Neural cell (in vitro differentiated cells): ENCODE measurements around the gene HIVEP1.

ENCODE experiments used
- CTCF ChIP-seq: fragments of 450-650 bp; IDR thresholded peaks from 2 replicates; pipeline ENCODE4 v1.5.1; 2014; ENCODE audit warnings: antibody characterized with exemption, mild to moderate bottlenecking, moderate library complexity; ENCODE audit not compliant: poor library complexity, severe bottlenecking
- EP300 ChIP-seq: fragments of 450-650 bp; conservative IDR thresholded peaks from 2 replicates; pipeline ENCODE4 v1.6.1; 2014; ENCODE audit warnings: antibody characterized with exemption, mild to moderate bottlenecking, moderate library complexity; ENCODE audit not compliant: poor library complexity, severe bottlenecking
- EZH2 ChIP-seq: fragments of 200-600, 300-800 bp; shearing (Covaris generic), sonication (generic); IDR thresholded peaks from 2 replicates; pipeline ENCODE4 v1.6.1; 2014; ENCODE audit warnings: antibody characterized with exemption, low read length, borderline replicate concordance, mild to moderate bottlenecking; ENCODE audit not compliant: insufficient read depth, poor library complexity, severe bottlenecking
- MXI1 ChIP-seq: fragments of 450-650 bp; conservative IDR thresholded peaks from 2 replicates; pipeline ENCODE4 v1.6.1; 2014; ENCODE audit warnings: antibody characterized with exemption, mild to moderate bottlenecking; ENCODE audit not compliant: poor library complexity, severe bottlenecking
- POLR2AphosphoS5 ChIP-seq: IDR thresholded peaks from 2 replicates; pipeline ENCODE4 v1.6.1; 2012
- RAD21 ChIP-seq: fragments of 450-650 bp; conservative IDR thresholded peaks from 2 replicates; pipeline ENCODE4 v1.6.1; 2014; ENCODE audit warnings: antibody characterized with exemption, mild to moderate bottlenecking, moderate library complexity
- REST ChIP-seq: IDR thresholded peaks from 2 replicates; pipeline ENCODE4 v1.6.1; 2012; ENCODE audit warnings: borderline replicate concordance
- SMC3 ChIP-seq: fragments of 450-650 bp; conservative IDR thresholded peaks from 2 replicates; pipeline ENCODE4 v1.6.1; 2014; ENCODE audit warnings: antibody characterized with exemption, mild to moderate bottlenecking, moderate library complexity; ENCODE audit not compliant: poor library complexity
- TAF1 ChIP-seq: IDR thresholded peaks from 2 replicates; pipeline ENCODE4 v1.6.1; 2012; ENCODE audit warnings: low read depth

- TF ChIP-seq MXI1 (no peak), CTCF (no peak), EZH2 (no peak), POLR2AphosphoS5 (no peak), EP300 (no peak), SMC3 (no peak), RAD21 (no peak), TAF1 (no peak), REST (no peak)
These were observed 163.5 kb downstream of the HIVEP1 start for GRCh38 chr6:12175626-12176025.
